Dermis blood vessel endothelial cell (primary cell): ENCODE measurements around the gene KLF1. TPM values are rescaled to one million over a fixed set of nuclear protein-coding genes. Genes with fewer than 3 reads are reported as not detected.
"Not testable (repeated sequence)": the region's sequence is repeated elsewhere in the genome, so short reads cannot be mapped to it uniquely, and the experiment has no call there.

Source experiments
- DNase-seq: peaks from one replicate; pipeline ENCODE4 v3.0.0; 2010
- total RNA-seq: library from RNA; depleted of rRNA; stranded (reverse); fragments of >200 nt; gene quantifications from 2 replicates; pipeline ENCODE4 v1.2.3, GENCODE V29; 2014

Gene KLF1
- 0.17 TPM in 1 of 2 replicates, not detected in the other for total RNA-seq

- DNase-seq, result no peak
Measured at GRCh38 chr19:12886969-12887747, at the start of gene KLF1. TSS of gene KLF1 (minus strand) at chr19:12887201. CDS start at chr19:12887140, 61 bp downstream.

- DNase-seq, result no peak
Measured at GRCh38 chr19:12936582-12936981, 49.6 kb upstream of the KLF1 start.

- DNase-seq, result no peak
Measured at GRCh38 chr19:12935071-12935470, 48.1 kb upstream of the KLF1 start.

- DNase-seq, result peak; percentile 96
Measured at GRCh38 chr19:12933287-12934072, 46.5 kb upstream of the KLF1 start, which contains the start of gene FARSA. TSS of gene FARSA (minus strand) at chr19:12933711. CDS start at chr19:12933696, 15 bp downstream.

GRCh38 chr19:12932392-12933286, 45.6 kb upstream of the KLF1 start:
- no peak for DNase-seq

GRCh38 chr19:12930002-12930645, 43.1 kb upstream of the KLF1 start:
- DNase-seq, result no peak

- no peak for DNase-seq
Measured at GRCh38 chr19:12924621-12925310, 37.8 kb upstream of the KLF1 start.

- DNase-seq, result no peak
Measured at GRCh38 chr19:12922959-12923358, 36.0 kb upstream of the KLF1 start.

- DNase-seq, result no peak
Measured at GRCh38 chr19:12921047-12921446, 34.0 kb upstream of the KLF1 start.

GRCh38 chr19:12918253-12918652, 31.3 kb upstream of the KLF1 start:
- DNase-seq, result no peak

- DNase-seq, result not testable (repeated sequence)
Measured at GRCh38 chr19:12915860-12916259, 28.9 kb upstream of the KLF1 start.

GRCh38 chr19:12913851-12914690, 27.1 kb upstream of the KLF1 start:
- no peak for DNase-seq

- peak; percentile 55 for DNase-seq
Measured at GRCh38 chr19:12913011-12913561, 26.1 kb upstream of the KLF1 start.

GRCh38 chr19:12912571-12912970, 25.6 kb upstream of the KLF1 start:
- no peak for DNase-seq

- DNase-seq, result no peak
Measured at GRCh38 chr19:12907166-12907565, 20.2 kb upstream of the KLF1 start.

GRCh38 chr19:12899891-12900518, 13.0 kb upstream of the KLF1 start:
- no peak for DNase-seq

- DNase-seq, result no peak
Measured at GRCh38 chr19:12896460-12896859, 9.5 kb upstream of the KLF1 start.

- no peak for DNase-seq
Measured at GRCh38 chr19:12893582-12893981, 6.6 kb upstream of the KLF1 start.

GRCh38 chr19:12891553-12892021, 4.6 kb upstream of the KLF1 start:
- no peak for DNase-seq
